ENCODE measurements around the gene SYCE1L.

GRCh38 chr16:77191259-77191969 lies 7.8 kb upstream of the SYCE1L start:
- TF ChIP-seq CTCF (IDR thresholded peaks at IDR 0.05) (no peak), POLR2A (IDR thresholded peaks at IDR 0.05) (no peak), POLR2AphosphoS5 (IDR thresholded peaks at IDR 0.05) (peak in 1 of 2 donors; percentile 44)
